CD14-positive monocyte (primary cell): ENCODE data around the gene KLF3. TPM values are rescaled to one million over a fixed set of nuclear protein-coding genes. Genes with fewer than 3 reads are reported as not detected.

ENCODE experiments used
- DNase-seq, 3 donors: peaks; one replicate each; pipeline ENCODE4 v3.0.0-alpha.2; 2011 to 2022
- H2AFZ ChIP-seq: 2 replicates; pipeline ENCODE4 v1.6.0; 2012; ENCODE audit warnings: mild to moderate bottlenecking, low read depth, low read length, inconsistent platforms; ENCODE audit not compliant: insufficient read depth, poor library complexity, severe bottlenecking
- H3K27ac ChIP-seq, 2 donors: 1 replicate in 1 of 2; 2 replicates in 1 of 2; pipeline ENCODE4 v1.5.1; 2012 to 2013; ENCODE audit warnings: low read length in 2 of 2, control low read depth in 1 of 2, inconsistent platforms in 1 of 2, low read depth in 1 of 2, mild to moderate bottlenecking in 1 of 2
- H3K27me3 ChIP-seq, 2 donors: one replicate each; pipeline versions ENCODE4 v1.6.0 to v1.6.1; 2011 to 2013; ENCODE audit warnings: low read length in 2 of 2; ENCODE audit not compliant: control insufficient read depth in 2 of 2, insufficient read depth in 2 of 2
- H3K36me3 ChIP-seq, 2 donors: replicated peaks in 1 of 2; 1 replicate in 1 of 2; 2 replicates in 1 of 2; pipeline versions ENCODE4 v1.5.1 to v1.6.1; 2012 to 2013; ENCODE audit warnings: low read length in 2 of 2, control low read depth in 1 of 2, inconsistent platforms in 1 of 2, mild to moderate bottlenecking in 1 of 2; ENCODE audit not compliant: insufficient read depth in 2 of 2, control insufficient read depth in 1 of 2
- H3K4me1 ChIP-seq, 2 donors: 1 replicate in 1 of 2; 2 replicates in 1 of 2; pipeline versions ENCODE4 v1.5.1 to v1.6.1; 2012 to 2013; ENCODE audit warnings: low read length in 2 of 2, control low read depth in 1 of 2, inconsistent platforms in 1 of 2, mild to moderate bottlenecking in 1 of 2, moderate library complexity in 1 of 2; ENCODE audit not compliant: insufficient read depth in 2 of 2, control insufficient read depth in 1 of 2
- H3K4me2 ChIP-seq: replicated peaks from 2 replicates; pipeline ENCODE3; 2012; ENCODE audit warnings: low read length, moderate library complexity, mild to moderate bottlenecking; ENCODE audit not compliant: poor library complexity, severe bottlenecking; ENCODE audit errors: extremely low read depth
- H3K4me3 ChIP-seq, 3 experiments: fragments of 200-600 bp in 1 of 3; sonication (generic) in 1 of 3; replicated peaks in 1 of 3; 1 replicate in 2 of 3; 2 replicates in 1 of 3; pipeline ENCODE4 v1.5.1; 2011 to 2013; ENCODE audit warnings: low read length in 3 of 3, mild to moderate bottlenecking in 3 of 3, control low read depth in 2 of 3, low read depth in 2 of 3, inconsistent platforms in 1 of 3, moderate library complexity in 1 of 3
- H3K79me2 ChIP-seq: 2 replicates; pipeline ENCODE4 v1.6.0; 2012; ENCODE audit warnings: mild to moderate bottlenecking, control low read depth, inconsistent platforms, low read length, moderate library complexity; ENCODE audit not compliant: insufficient read depth
- H3K9ac ChIP-seq: 2 replicates; pipeline ENCODE4 v1.6.0; 2017; ENCODE audit warnings: low read length, mild to moderate bottlenecking; ENCODE audit not compliant: insufficient read depth, poor library complexity, severe bottlenecking
- H3K9me3 ChIP-seq, 2 donors: replicated peaks in 1 of 2; 1 replicate in 1 of 2; 2 replicates in 1 of 2; pipeline versions ENCODE4 v1.5.1 to v1.6.1; 2012 to 2013; ENCODE audit warnings: low read length in 2 of 2, control low read depth in 1 of 2; ENCODE audit not compliant: control insufficient read depth in 1 of 2, insufficient read depth in 1 of 2
- H4K20me1 ChIP-seq: 2 replicates; pipeline ENCODE4 v1.6.0; 2012; ENCODE audit warnings: mild to moderate bottlenecking, low read length, control low read depth, moderate library complexity; ENCODE audit not compliant: insufficient read depth
- H3K27ac Mint-ChIP-seq, 7 donors: one replicate each; pipeline ENCODE4 v1.8.0; 2020; ENCODE audit warnings: mild to moderate bottlenecking in 7 of 7, mixed read lengths in 7 of 7, moderate library complexity in 6 of 7, inconsistent platforms in 2 of 7
- H3K27me3 Mint-ChIP-seq, 3 donors: one replicate each; pipeline ENCODE4 v1.8.0; 2021 to 2022; ENCODE audit warnings: low read depth in 3 of 3, mild to moderate bottlenecking in 3 of 3, mixed read lengths in 3 of 3, moderate library complexity in 3 of 3, inconsistent platforms in 1 of 3
- H3K36me3 Mint-ChIP-seq, 2 donors: one replicate each; pipeline ENCODE4 v1.8.0; 2020; ENCODE audit warnings: mixed read lengths in 2 of 2, inconsistent platforms in 1 of 2, mild to moderate bottlenecking in 1 of 2
- H3K4me1 Mint-ChIP-seq: one replicate; pipeline ENCODE4 v1.8.0; 2020; ENCODE audit warnings: mild to moderate bottlenecking, mixed read lengths
- H3K4me3 Mint-ChIP-seq, 2 donors: one replicate each; pipeline ENCODE4 v1.8.0; 2020; ENCODE audit warnings: mild to moderate bottlenecking in 2 of 2, mixed read lengths in 2 of 2, moderate library complexity in 1 of 2
- H3K9me3 Mint-ChIP-seq, 7 donors: one replicate each; pipeline ENCODE4 v1.8.0; 2020 to 2022; ENCODE audit warnings: mixed read lengths in 7 of 7, mild to moderate bottlenecking in 6 of 7, moderate library complexity in 6 of 7, inconsistent platforms in 2 of 7
- WGBS: methylation state at CpG from one replicate; pipeline ENCODE4 v1.1.5; 2013; ENCODE audit warnings: missing lambda C conversion rate; ENCODE audit not compliant: insufficient coverage; 5-methylcytosine and 5-hydroxymethylcytosine counted together
- intact Hi-C, 2 donors: fragments of 100-400 bp; cut with micrococcal nuclease; formaldehyde crosslinking; loops; one replicate each; pipeline versions ENCODE4 v1.15.0 to v1.15.1; 2023
- polyA plus RNA-seq, 3 donors: library from polyadenylated mRNA; depleted of rRNA in 1 of 3; unstranded in 2 of 3; stranded (reverse) in 1 of 3; fragments of 300-500 nt in 2 of 3; fragments of >200 nt in 1 of 3; fragmentation: Illumina TruSeq in 2 of 3; gene quantifications; 1 replicate in 2 of 3; 2 replicates in 1 of 3; pipeline ENCODE4 v1.2.3, GENCODE V29; 2012 to 2021
- TF ChIP-seq, protein P1 (sequence below): fragments of 200-600 bp; IDR thresholded peaks from one replicate; pipeline ENCODE4 v1.8.0; 2022; ENCODE audit warnings: antibody characterized with exemption, mild to moderate bottlenecking

The KLF3 gene
- polyA plus RNA-seq, 3 donors = 46.3 to 95.7 (median 53.9) TPM

DNA sequence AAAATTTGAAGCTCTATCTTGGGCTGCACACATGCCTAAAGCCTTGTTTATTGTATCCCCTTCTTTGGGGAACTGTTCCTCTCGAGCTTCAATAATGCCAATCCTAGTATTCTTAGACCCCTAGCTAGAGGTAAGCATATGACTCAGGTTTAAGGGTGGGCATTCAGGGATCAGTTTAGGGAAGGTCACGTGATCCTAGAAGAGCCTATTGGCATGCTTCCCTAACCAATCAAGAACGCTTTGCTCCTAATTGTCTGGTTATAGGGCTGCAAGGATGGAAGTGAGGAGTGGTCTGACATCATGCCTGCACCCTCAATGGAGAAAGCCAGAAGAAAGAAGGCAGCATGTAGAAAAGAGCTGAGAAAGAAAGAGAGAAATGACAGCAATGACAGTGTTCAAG lies 71.9 kb downstream of the KLF3 start:
- Mint-ChIP-seq H3K27ac (no peak overlapping the region), H3K9me3 (peaks cover 0 to 11% (median 4%) of the 10 kb centered on the region in 7 donors), H3K4me1 (peaks cover 11% of the 10 kb centered on the region), H3K36me3 (no peaks in the 10 kb centered on the region), H3K27me3 (peaks cover 0 to 4% (median 0%) of the 10 kb centered on the region in 3 donors), H3K4me3 (no peak overlapping the region)
- Histone ChIP-seq H3K36me3 (no peaks in the 10 kb centered on the region), H4K20me1 (no peaks in the 10 kb centered on the region), H3K27ac (no peak overlapping the region), H3K4me1 (peaks cover 8 to 18% of the 10 kb centered on the region in 2 donors), H2AFZ (no peak overlapping the region), H3K4me2 (no peak overlapping the region), H3K9me3 (peaks cover 0 to 3% of the 10 kb centered on the region in 2 donors), H3K27me3 (no peaks in the 10 kb centered on the region), H3K79me2 (no peaks in the 10 kb centered on the region), H3K9ac (no peak overlapping the region), H3K4me3 (no peak overlapping the region)
- TF ChIP-seq, protein P1, sequence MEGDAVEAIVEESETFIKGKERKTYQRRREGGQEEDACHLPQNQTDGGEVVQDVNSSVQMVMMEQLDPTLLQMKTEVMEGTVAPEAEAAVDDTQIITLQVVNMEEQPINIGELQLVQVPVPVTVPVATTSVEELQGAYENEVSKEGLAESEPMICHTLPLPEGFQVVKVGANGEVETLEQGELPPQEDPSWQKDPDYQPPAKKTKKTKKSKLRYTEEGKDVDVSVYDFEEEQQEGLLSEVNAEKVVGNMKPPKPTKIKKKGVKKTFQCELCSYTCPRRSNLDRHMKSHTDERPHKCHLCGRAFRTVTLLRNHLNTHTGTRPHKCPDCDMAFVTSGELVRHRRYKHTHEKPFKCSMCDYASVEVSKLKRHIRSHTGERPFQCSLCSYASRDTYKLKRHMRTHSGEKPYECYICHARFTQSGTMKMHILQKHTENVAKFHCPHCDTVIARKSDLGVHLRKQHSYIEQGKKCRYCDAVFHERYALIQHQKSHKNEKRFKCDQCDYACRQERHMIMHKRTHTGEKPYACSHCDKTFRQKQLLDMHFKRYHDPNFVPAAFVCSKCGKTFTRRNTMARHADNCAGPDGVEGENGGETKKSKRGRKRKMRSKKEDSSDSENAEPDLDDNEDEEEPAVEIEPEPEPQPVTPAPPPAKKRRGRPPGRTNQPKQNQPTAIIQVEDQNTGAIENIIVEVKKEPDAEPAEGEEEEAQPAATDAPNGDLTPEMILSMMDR = no peak
- WGBS = 100% methylated on average over 1 of the region's 3 CpGs
- intact Hi-C loops = no loop called here
- no peak for DNase-seq

DNA sequence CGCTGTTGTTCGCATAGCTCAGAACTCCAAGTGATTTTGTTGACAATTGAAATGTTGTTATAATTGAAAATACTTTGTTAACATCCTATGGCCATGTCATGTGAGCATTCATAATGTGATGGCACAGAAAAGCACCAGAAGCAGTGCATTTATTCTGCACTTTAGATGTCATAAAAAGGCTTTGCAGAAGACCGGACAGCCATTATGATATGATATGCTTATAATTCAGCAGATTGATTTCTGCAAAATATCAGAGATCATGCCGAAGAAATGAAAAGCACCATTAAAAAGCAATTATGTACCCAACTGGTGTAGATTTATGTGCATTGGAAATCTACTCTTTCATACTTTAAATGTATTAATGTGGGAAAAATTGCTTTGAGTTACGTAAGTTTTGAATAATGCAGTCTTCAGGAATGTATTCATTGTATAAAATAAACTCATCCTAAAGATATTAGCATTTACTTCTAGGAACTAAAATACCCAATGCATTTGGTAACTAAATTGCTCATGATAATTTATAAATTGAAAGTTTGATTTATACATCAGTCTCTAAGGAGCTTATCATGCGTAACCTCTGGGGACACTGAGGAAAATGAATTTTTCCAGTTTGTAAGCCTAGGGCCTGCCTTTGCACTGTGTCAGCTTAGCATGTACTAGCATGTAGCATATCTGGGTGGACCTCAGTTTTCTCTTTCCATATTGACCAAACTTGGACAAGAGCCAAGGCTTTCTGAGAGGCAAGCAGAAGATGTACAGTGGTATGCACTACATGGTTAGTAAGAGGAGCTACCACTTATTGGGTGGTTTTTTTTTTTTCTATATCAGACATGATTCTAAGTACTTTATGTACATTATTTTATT lies 75.2 kb downstream of the KLF3 start:
- H2AFZ ChIP-seq = no peak overlapping the region
- intact Hi-C loops = no loop called here
- Mint-ChIP-seq H3K9me3 (peaks cover 0 to 7% (median 0%) of the 10 kb centered on the region in 7 donors), H3K27ac (no peak overlapping the region), H3K4me1 (peaks cover 27% of the 10 kb centered on the region), H3K36me3 (no peaks in the 10 kb centered on the region), H3K27me3 (peaks cover 0 to 3% (median 2%) of the 10 kb centered on the region in 3 donors), H3K4me3 (no peak overlapping the region)
- peaks cover 14 to 29% of the 10 kb centered on the region in 2 donors for H3K4me1 ChIP-seq
- no peak overlapping the region for H3K4me2 ChIP-seq
- no peaks in the 10 kb centered on the region for H3K27me3 ChIP-seq
- H3K9me3 ChIP-seq = no peaks in the 10 kb centered on the region
- TF ChIP-seq, protein P1 = no peak
- no peak overlapping the region for H3K4me3 ChIP-seq
- H3K36me3 ChIP-seq = no peaks in the 10 kb centered on the region
- 100% methylated on average over 1 of the region's 6 CpGs for WGBS
- no peak overlapping the region for H3K27ac ChIP-seq
- no peaks in the 10 kb centered on the region for H3K79me2 ChIP-seq
- H4K20me1 ChIP-seq = no peaks in the 10 kb centered on the region
- no peak overlapping the region for H3K9ac ChIP-seq
- no peak for DNase-seq
